IgD-negative memory B cell (primary cell): Measurements from ENCODE around the gene PIK3R5. TPM values are rescaled to one million over a fixed set of nuclear protein-coding genes. Genes with fewer than 3 reads are reported as not detected.

Experiments
- H3K27ac Mint-ChIP-seq, 3 donors: one replicate each; pipeline ENCODE4 v1.8.0; 2020 to 2022; ENCODE audit warnings: mild to moderate bottlenecking in 3 of 3, mixed read lengths in 3 of 3, moderate library complexity in 1 of 3
- H3K27me3 Mint-ChIP-seq: one replicate; pipeline ENCODE4 v1.8.0; 2021; ENCODE audit warnings: mixed read lengths
- H3K36me3 Mint-ChIP-seq: one replicate; pipeline ENCODE4 v1.8.0; 2020; ENCODE audit warnings: mild to moderate bottlenecking, mixed read lengths
- H3K4me1 Mint-ChIP-seq, 3 donors: one replicate each; pipeline ENCODE4 v1.8.0; 2020 to 2022; ENCODE audit warnings: mixed read lengths in 3 of 3, mild to moderate bottlenecking in 1 of 3
- H3K4me3 Mint-ChIP-seq, 4 donors: one replicate each; pipeline ENCODE4 v1.8.0; 2020 to 2022; ENCODE audit warnings: mild to moderate bottlenecking in 4 of 4, mixed read lengths in 4 of 4, moderate library complexity in 3 of 4
- H3K9me3 Mint-ChIP-seq, 3 donors: one replicate each; pipeline ENCODE4 v1.8.0; 2020 to 2021; ENCODE audit warnings: mixed read lengths in 3 of 3, mild to moderate bottlenecking in 1 of 3
- polyA plus RNA-seq: library from polyadenylated mRNA; unstranded; fragments of 300-500 nt; fragmentation: Illumina TruSeq; gene quantifications from one replicate; pipeline ENCODE4 v1.2.3, GENCODE V29; 2021

PIK3R5 gene
- polyA plus RNA-seq, 1 donor from 2014 or later: 30.7 TPM

DNA sequence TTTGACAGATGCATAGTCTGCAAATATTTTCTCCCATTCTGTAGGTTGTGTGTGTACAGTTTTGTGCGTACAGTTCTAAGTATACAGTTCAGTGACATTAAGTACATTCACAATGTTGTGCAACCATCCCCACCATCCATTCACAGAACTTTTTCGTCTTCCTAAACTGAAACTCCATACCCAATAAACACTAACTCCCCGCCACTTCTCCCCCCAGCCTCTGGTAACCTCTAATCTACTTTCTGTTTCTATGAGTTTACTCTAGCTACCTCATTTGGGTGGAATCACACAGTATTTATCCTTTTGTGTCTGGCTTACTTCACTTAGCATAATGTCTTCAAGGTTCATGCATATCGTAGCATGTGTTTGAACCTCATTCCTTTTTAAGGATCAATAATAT is 14.3 kb downstream of the PIK3R5 start:
- Mint-ChIP-seq H3K27ac (peak overlapping the region in 2 of 3 donors; percentile 12 to 96), H3K4me1 (peaks cover 56 to 79% (median 67%) of the 10 kb centered on the region in 3 donors), H3K9me3 (peaks cover 0 to 1% (median 0%) of the 10 kb centered on the region in 3 donors), H3K27me3 (peaks cover 3% of the 10 kb centered on the region), H3K4me3 (peak overlapping the region in 2 of 4 donors; percentile 19 to 63), H3K36me3 (peaks cover 15% of the 10 kb centered on the region)

DNA sequence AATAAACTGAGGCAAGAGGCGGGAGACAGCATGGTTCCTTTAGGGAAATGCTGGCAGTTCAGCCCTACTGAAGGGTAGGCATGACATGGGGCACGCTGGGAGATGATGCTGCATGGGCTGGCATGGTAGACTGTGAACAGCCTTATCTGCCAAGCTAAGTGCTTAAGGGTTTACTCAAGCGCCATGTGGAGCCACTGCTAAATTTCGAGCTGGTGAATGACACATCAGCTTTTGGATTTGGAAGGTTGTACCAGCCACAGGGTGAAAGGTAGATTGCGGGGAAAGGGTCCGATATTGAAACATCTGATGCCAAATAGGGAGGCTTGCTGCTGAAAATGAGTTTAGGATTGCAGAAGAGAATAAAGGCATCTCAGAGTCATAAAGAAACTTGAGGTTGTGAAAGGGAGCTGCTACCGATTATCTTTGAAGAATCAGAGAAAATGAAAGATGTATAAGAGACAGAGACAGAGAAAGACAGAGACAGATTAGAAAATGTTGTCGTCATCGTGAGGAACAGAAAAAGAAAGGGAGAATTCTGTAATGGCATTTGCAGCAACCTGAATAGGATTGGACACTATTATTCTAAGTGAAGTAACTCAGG is 16.3 kb downstream of the PIK3R5 start:
- peaks cover 0 to 1% (median 0%) of the 10 kb centered on the region in 3 donors for H3K9me3 Mint-ChIP-seq
- peaks cover 18% of the 10 kb centered on the region for H3K36me3 Mint-ChIP-seq
- peak overlapping the region in 3 of 4 donors; percentile 14 to 53 (median 39) for H3K4me3 Mint-ChIP-seq
- peaks cover under 1% of the 10 kb centered on the region for H3K27me3 Mint-ChIP-seq
- peak overlapping the region in 2 of 3 donors; percentile 8 to 86 for H3K27ac Mint-ChIP-seq
- H3K4me1 Mint-ChIP-seq: peaks cover 44 to 74% (median 57%) of the 10 kb centered on the region in 3 donors

DNA sequence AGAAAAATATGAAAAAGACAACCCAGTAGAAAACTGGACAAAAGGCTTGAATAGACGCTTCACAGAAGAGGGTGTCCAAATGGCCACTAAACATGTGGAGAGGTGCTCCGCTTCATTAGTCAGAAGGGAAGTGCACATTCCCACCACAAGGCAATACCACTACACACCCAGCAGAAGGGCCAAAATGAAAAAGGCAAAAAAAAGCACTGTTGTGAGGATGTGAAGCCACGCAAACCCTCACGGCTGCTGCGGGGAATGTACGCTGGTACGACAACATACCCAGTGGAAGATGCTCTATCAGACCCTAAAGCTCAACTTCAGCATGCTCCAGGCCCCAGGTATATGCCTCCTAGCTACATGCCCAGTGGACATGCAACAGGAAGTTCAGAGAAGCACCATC is 17.0 kb downstream of the PIK3R5 start:
- peaks cover 0 to 2% (median 1%) of the 10 kb centered on the region in 3 donors for H3K9me3 Mint-ChIP-seq
- H3K36me3 Mint-ChIP-seq: peaks cover 20% of the 10 kb centered on the region
- no peaks in the 10 kb centered on the region for H3K27me3 Mint-ChIP-seq
- H3K4me3 Mint-ChIP-seq: peak overlapping the region in 1 of 4 donors; percentile 67
- peak overlapping the region; percentile 8 to 69 (median 53) for H3K27ac Mint-ChIP-seq
- H3K4me1 Mint-ChIP-seq: peaks cover 47 to 74% (median 55%) of the 10 kb centered on the region in 3 donors

DNA sequence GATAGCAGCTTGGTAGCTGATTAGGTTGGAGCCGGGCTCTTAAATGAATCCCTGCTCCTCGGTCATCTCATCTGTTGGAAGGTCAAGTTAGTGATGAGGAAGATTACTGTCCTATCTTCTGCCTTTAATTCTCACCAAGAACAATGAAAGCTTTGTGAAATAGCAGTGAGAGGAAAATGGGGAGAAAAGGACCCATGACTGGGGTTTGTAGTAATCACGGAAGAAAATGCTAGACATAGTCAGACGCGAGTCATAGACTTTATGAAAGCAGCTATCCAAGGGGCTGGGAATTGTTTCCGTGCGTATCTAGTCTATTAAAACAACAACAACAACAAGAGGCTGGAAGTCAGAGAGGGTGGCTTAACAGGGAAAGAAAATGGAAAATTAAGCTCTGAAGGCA is 18.3 kb downstream of the PIK3R5 start:
- Mint-ChIP-seq H3K9me3 (peaks cover 0 to 2% (median 0%) of the 10 kb centered on the region in 3 donors), H3K36me3 (peaks cover 20% of the 10 kb centered on the region), H3K27ac (peak overlapping the region in 2 of 3 donors; percentile 63 to 84), H3K4me3 (peak overlapping the region in 2 of 4 donors; percentile 39 to 75), H3K27me3 (no peaks in the 10 kb centered on the region), H3K4me1 (peaks cover 39 to 66% (median 56%) of the 10 kb centered on the region in 3 donors)

DNA sequence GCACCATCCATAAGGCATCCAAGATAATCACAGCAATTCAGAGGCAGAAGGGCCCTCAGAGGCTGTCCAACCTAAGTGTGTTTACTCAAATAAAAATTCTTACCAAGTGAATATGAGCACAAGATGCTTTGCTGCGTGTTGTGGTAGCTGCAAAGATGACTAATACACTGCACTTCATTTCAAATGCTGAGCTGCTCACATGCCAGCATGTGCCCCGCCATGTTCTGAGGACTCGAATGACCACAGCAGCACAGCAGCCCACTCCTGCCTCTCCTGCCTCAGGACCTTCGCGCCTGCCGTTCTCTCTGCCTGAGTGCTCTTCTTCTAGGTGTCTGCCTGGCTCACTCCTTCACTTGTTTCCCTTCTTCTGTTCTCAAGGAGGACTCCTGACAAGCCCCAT is 19.0 kb downstream of the PIK3R5 start:
- no peaks in the 10 kb centered on the region for H3K27me3 Mint-ChIP-seq
- peak overlapping the region in 2 of 3 donors; percentile 33 to 74 for H3K27ac Mint-ChIP-seq
- peaks cover 0 to 2% (median 0%) of the 10 kb centered on the region in 3 donors for H3K9me3 Mint-ChIP-seq
- H3K36me3 Mint-ChIP-seq: peaks cover 20% of the 10 kb centered on the region
- H3K4me3 Mint-ChIP-seq: no peak overlapping the region
- peaks cover 34 to 67% (median 55%) of the 10 kb centered on the region in 3 donors for H3K4me1 Mint-ChIP-seq

DNA sequence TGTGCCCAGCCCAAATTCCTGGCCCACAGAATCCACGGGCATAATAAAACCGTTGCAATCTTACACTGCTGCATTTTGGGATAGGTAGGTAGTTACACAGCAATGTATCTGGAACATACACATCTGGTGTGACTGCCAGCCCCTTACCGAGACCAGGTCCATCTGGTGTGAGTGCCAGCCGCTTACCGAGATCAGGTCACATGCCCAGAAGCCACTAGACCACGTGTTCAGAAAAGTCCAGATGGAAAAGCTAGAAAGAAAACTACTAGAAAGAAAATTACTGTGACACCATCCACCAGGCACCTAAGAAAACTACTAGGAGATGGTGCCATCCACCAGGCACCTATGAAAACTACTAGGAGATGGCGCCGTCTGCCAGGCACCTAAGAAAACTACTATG is 19.4 kb downstream of the PIK3R5 start:
- H3K27me3 Mint-ChIP-seq: no peaks in the 10 kb centered on the region
- H3K9me3 Mint-ChIP-seq: peaks cover 0 to 2% (median 0%) of the 10 kb centered on the region in 3 donors
- peaks cover 34 to 67% (median 55%) of the 10 kb centered on the region in 3 donors for H3K4me1 Mint-ChIP-seq
- H3K4me3 Mint-ChIP-seq: peak overlapping the region in 1 of 4 donors; percentile 14
- H3K36me3 Mint-ChIP-seq: peaks cover 17% of the 10 kb centered on the region
- peak overlapping the region in 2 of 3 donors; percentile 33 to 74 for H3K27ac Mint-ChIP-seq

DNA sequence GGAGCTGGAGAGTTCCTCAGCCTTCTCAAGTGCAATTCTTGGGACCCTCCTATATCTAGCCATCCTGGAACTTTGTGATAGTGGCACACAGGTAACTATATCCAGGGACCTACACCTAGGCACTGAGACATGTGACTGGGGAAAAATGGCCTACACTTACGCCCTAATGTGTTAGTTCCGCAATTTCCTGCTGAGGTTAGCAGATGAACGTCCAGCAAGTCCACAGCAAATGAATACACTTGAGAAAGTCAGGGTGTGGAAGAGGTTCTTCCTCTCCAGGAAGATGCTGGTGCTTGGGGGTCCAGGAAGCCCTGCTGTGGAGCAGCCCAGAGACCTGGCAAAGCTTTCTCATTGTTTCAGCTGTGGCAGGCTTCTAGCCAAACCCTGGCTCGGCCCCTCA is 20.8 kb downstream of the PIK3R5 start:
- peak overlapping the region in 2 of 4 donors; percentile 35 to 46 for H3K4me3 Mint-ChIP-seq

DNA sequence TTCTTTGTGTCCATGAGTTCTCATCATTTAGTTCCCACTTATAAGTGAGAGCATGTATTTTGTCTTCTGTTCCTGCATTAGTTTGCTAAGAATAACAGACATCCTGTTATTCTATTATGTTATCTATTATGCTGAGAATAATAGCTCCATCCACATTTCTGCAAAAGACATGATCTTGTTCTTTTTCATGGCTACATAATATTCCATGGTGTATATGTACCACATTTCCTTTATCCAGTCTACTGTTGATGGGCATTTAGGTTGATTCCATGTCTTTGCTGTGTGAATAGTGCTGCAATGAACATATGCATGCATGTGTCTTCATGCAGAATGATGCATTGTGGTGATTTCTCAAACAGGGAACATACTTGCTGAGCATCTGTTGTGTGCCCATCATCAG is 21.4 kb downstream of the PIK3R5 start:
- peaks cover 0 to 2% (median 0%) of the 10 kb centered on the region in 3 donors for H3K9me3 Mint-ChIP-seq
- peak overlapping the region in 1 of 3 donors; percentile 12 for H3K27ac Mint-ChIP-seq
- peaks cover 1% of the 10 kb centered on the region for H3K27me3 Mint-ChIP-seq
- H3K4me1 Mint-ChIP-seq: peaks cover 45 to 70% (median 64%) of the 10 kb centered on the region in 3 donors
- H3K36me3 Mint-ChIP-seq: peaks cover 9% of the 10 kb centered on the region
- peak overlapping the region in 1 of 4 donors; percentile 78 for H3K4me3 Mint-ChIP-seq

More for the DNA sequence above, 20.8 kb downstream of the PIK3R5 start:
- peak overlapping the region; percentile 32 to 46 (median 45) for H3K27ac Mint-ChIP-seq
- H3K9me3 Mint-ChIP-seq: peaks cover 0 to 2% (median 0%) of the 10 kb centered on the region in 3 donors
- H3K27me3 Mint-ChIP-seq: no peaks in the 10 kb centered on the region
- peaks cover 9% of the 10 kb centered on the region for H3K36me3 Mint-ChIP-seq
- H3K4me1 Mint-ChIP-seq: peaks cover 43 to 69% (median 62%) of the 10 kb centered on the region in 3 donors

DNA sequence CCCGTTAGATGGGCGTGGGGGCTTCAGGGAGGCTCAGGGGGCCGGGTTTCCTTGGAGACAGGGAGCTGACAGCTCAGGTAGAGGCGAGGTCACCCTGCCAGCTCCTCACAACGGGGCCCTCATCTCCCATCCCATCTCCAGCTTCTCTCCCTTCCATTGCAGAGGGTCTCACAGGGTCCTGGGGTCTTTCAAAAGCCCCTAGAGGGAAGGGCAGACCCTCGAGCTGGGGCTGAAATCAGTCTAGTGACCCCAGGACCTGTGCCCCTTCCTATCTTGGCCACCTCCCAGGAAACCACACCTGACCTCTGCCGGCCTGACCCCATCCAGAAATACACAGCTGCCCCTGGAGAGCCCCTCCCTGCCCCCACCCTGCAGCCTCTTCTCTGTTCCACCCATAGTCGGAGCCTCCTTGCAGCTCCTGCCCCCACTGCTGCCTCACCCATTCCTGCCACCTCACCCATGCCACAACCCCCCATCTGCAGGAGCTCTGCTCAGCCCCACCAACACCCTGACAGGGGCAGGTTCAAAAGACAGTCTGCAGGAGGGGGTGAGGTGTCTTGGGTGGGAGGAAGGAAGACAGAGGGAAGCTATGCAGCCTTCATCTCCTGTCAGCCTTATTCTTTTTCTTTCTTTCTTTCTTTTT is 23.4 kb downstream of the PIK3R5 start:
- Mint-ChIP-seq H3K4me1 (peaks cover 36 to 63% (median 61%) of the 10 kb centered on the region in 3 donors), H3K4me3 (peak overlapping the region in 3 of 4 donors; percentile 69 to 79 (median 72)), H3K27me3 (peaks cover 1% of the 10 kb centered on the region), H3K9me3 (peaks cover 0 to 2% (median 0%) of the 10 kb centered on the region in 3 donors), H3K36me3 (peaks cover 14% of the 10 kb centered on the region), H3K27ac (peak overlapping the region; percentile 86 to 96 (median 88))

DNA sequence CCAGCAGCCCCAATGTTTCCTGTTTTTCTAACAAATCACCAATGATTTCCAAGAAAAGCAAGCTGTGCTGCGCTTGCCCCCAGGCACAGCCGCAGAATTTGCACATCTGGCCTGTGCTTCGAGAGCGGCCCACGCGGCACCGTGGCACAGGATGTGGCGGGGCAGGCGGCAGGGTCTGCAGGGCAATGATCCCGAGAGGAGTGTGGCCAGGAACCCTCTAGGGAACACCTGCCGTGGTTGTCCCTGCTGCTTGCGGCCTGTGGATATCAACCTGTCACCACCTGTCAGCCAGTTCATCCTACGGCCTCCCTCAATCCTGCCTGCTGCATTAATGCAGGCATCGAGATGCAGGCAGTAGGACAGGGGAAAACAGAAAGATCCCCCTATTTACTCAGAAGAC is 24.0 kb downstream of the PIK3R5 start:
- peaks cover 37 to 61% (median 58%) of the 10 kb centered on the region in 3 donors for H3K4me1 Mint-ChIP-seq
- H3K9me3 Mint-ChIP-seq: peaks cover 0 to 2% (median 0%) of the 10 kb centered on the region in 3 donors
- peaks cover 16% of the 10 kb centered on the region for H3K36me3 Mint-ChIP-seq
- peak overlapping the region; percentile 72 to 86 (median 78) for H3K4me3 Mint-ChIP-seq
- H3K27ac Mint-ChIP-seq: peak overlapping the region; percentile 29 to 96 (median 88)
- H3K27me3 Mint-ChIP-seq: peaks cover 1% of the 10 kb centered on the region

DNA sequence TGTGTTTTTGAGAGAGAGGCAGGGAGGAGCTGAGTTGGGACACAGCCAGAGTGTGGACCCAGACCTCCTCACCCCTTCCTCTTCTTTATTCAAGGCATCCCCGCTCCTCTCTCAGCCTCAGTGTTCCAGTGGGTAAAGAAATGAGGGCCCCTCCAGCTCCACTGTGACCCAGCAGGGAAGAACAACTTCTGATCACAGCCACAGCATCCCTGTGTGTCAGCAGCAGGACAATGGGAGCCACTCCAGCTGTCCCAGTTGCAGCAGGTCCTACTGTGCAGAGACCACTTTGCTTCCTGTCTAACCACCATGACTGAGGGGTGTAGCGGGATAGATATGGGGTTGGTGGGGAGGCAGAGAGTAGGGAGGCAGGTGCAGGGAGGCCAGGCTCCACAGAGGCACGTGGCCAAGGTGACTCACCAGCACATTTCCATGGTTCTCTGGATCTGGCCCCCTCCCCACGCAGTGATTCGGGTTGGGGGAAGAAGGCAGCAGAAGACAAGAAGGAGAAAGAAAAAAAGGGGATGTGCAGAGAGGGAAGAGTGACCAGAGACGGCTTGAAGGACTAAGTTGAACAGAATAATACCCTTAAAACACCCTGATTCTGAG is 24.5 kb downstream of the PIK3R5 start:
- Mint-ChIP-seq H3K4me1 (peaks cover 42 to 64% (median 60%) of the 10 kb centered on the region in 3 donors), H3K27ac (peak overlapping the region; percentile 29 to 96 (median 88)), H3K4me3 (peak overlapping the region; percentile 72 to 86 (median 78)), H3K27me3 (peaks cover 1% of the 10 kb centered on the region), H3K36me3 (peaks cover 19% of the 10 kb centered on the region), H3K9me3 (peaks cover 0 to 2% (median 0%) of the 10 kb centered on the region in 3 donors)

DNA sequence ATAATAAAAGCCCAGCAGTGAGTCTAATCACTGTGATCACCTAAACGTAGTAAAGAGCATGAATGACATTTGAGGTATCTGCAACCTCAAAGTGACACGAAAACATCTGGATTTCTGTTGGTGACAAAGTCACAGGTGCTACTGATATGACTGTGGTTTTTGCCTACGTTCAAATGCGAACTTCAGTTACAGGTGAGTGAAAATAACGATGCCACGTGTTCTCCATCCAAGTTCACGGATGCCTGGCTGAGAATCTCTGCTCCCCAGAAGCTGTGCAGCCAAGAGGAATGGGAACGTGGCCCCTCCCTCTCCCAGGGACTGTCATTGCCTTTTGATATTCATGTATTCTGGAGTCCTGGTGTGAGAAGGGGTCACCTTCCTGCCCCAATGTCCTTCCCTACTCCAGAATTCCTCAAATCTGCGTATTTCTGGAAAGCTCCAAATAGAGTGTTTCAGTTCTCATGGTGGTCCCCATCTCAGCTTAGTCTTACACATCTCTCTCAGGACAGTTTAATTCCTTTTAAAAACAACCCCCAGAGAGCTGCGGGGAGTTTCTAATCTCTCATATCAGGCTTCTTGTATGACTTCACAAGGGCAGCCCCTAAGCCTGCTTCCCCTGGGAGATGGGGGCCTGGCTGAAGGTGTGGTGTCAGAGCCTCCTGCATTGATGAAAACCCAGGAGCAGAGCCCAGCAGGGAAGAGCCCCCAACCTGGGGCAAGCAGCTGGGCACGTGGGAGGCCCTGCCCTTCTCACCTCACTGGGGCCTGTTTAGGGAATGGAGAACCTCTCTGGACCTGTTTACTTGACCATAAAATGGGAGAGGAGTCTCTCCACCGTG is 25.8 kb downstream of the PIK3R5 start:
- Mint-ChIP-seq H3K27ac (peak overlapping the region; percentile 83 to 95 (median 88)), H3K36me3 (peaks cover 15% of the 10 kb centered on the region), H3K4me1 (peaks cover 48 to 69% (median 57%) of the 10 kb centered on the region in 3 donors), H3K9me3 (peaks cover 0 to 2% (median 0%) of the 10 kb centered on the region in 3 donors), H3K4me3 (peak overlapping the region; percentile 62 to 86 (median 74)), H3K27me3 (peaks cover 1% of the 10 kb centered on the region)

DNA sequence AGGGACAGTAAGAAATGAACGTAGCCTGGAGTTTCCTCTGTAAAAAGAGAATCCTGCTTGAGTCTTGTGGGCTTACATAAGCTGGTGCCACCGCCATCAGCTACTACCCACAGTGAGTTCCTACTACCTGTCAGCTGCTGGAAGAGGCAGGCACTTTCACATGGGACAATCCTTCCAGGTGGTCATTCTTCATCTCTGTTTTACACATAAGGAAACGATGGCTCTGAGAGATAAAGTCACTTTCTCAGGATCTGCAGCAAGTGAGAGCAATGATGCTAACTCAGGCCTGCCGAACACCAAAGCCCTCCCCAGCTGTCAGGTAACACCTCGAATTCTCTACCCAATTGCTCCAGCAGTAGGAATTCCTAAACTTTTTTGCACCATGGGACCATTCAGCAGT is 26.6 kb downstream of the PIK3R5 start:
- H3K4me3 Mint-ChIP-seq: peak overlapping the region in 3 of 4 donors; percentile 69 to 86 (median 79)
- H3K27me3 Mint-ChIP-seq: peaks cover 1% of the 10 kb centered on the region
- peaks cover 0 to 1% (median 0%) of the 10 kb centered on the region in 3 donors for H3K9me3 Mint-ChIP-seq
- H3K36me3 Mint-ChIP-seq: peaks cover 12% of the 10 kb centered on the region
- H3K27ac Mint-ChIP-seq: peak overlapping the region; percentile 83 to 95 (median 88)
- H3K4me1 Mint-ChIP-seq: peaks cover 46 to 71% (median 60%) of the 10 kb centered on the region in 3 donors

DNA sequence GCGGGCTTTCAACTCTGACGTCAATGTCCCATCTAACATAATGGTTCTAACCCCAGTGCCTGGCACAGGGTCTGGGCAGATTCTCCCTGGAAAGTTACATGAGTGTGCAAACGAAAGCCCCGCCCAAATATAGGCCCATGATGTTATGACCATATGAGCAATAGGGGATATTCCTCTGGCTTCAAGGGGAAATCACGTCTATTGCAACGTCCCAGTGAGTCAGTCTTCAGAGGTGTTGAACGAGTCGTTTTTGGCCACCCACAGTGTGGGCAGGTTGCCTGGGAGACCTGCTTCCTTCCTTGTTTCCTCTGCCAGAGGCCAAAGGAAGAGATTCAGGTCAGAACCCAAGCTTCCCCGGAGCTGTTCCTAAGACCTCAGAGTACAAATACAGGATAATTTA is 30.3 kb downstream of the PIK3R5 start:
- H3K4me3 Mint-ChIP-seq: peak overlapping the region in 2 of 4 donors; percentile 10 to 74
- H3K27ac Mint-ChIP-seq: peak overlapping the region in 2 of 3 donors; percentile 82 to 90
- peaks cover 0 to 8% (median 2%) of the 10 kb centered on the region in 3 donors for H3K9me3 Mint-ChIP-seq
- H3K4me1 Mint-ChIP-seq: peaks cover 39 to 53% (median 47%) of the 10 kb centered on the region in 3 donors
- H3K36me3 Mint-ChIP-seq: peaks cover 16% of the 10 kb centered on the region
- peaks cover 1% of the 10 kb centered on the region for H3K27me3 Mint-ChIP-seq
